ENCODE data around the gene KIT. TPM values are rescaled to one million over a fixed set of nuclear protein-coding genes. Genes with fewer than 3 reads are reported as not detected.
"Not testable (repeated sequence)": the region's sequence is repeated elsewhere in the genome, so short reads cannot be mapped to it uniquely, and the experiment has no call there.

KIT gene
- polyA plus RNA-seq: 10 to 100 TPM in 1 of 4 donors, 1 to 10 TPM in 1, under 1 TPM in 2; 0.22 to 14.7 (median 2.2) TPM
- long read RNA-seq, donor 1, partial matches to known transcripts: 0 of 2 reads
- long read RNA-seq, donor 1, other reads (novel, unspliced or antisense): 0 of 2 reads
- long read RNA-seq, donor 2, partial matches to known transcripts: 0 of 2 reads
- long read RNA-seq, donor 2, other reads (novel, unspliced or antisense): 0 of 2 reads
- long read RNA-seq, donor 3, partial matches to known transcripts: 5 of 9 reads
- long read RNA-seq, donor 3, other reads (novel, unspliced or antisense): 0 of 9 reads
- long read RNA-seq, donor 4: 0 reads
- long read RNA-seq, donor 5, partial matches to known transcripts: 0 of 1 reads
- long read RNA-seq, donor 5, other reads (novel, unspliced or antisense): 0 of 1 reads
- long read RNA-seq, donor 6, partial matches to known transcripts: 0 of 1 reads
- long read RNA-seq, donor 6, other reads (novel, unspliced or antisense): 0 of 1 reads
- long read RNA-seq, donor 7: 0 reads
- long read RNA-seq, donor 8: 0 reads
- long read RNA-seq, donor 9, partial matches to known transcripts: 0 of 1 reads
- long read RNA-seq, donor 9, other reads (novel, unspliced or antisense): 0 of 1 reads
- long read RNA-seq, donor 10, transcript KIT-204 (2 exons, 538 nt): major isoform, 6 of 7 reads
- long read RNA-seq, donor 10, partial matches to known transcripts: 0 of 7 reads
- long read RNA-seq, donor 10, other reads (novel, unspliced or antisense): 0 of 7 reads

DNA sequence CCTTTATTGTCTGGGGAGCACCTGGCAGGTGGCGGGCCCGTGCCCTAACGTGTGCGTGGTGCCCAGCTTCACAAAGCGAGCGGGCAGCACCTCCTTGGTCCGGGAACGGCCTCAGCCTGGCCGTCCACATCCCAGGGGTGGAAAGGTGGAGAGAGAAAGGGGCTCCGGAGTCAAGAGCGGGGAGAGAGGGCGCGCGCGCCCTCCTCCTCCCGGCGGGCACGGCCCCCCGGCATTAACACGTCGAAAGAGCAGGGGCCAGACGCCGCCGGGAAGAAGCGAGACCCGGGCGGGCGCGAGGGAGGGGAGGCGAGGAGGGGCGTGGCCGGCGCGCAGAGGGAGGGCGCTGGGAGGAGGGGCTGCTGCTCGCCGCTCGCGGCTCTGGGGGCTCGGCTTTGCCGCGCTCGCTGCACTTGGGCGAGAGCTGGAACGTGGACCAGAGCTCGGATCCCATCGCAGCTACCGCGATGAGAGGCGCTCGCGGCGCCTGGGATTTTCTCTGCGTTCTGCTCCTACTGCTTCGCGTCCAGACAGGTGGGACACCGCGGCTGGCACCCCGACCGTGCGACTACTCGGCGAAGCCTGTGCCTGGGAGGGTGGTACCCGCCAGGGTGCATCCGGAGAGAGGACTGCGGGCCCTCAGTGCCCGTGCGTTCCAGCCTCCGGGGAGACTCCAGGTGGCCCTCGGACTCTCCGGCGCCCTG lies at the start of gene KIT:
Gene KIT (plus strand): TSS at position 407 of the 701 bp plus-strand sequence. CDS start 58 bp downstream, at position 465.
- WGBS, 3 donors: 1 to 2% (median 1%) methylated on average over 57 to 72 of the region's 72 CpGs

DNA sequence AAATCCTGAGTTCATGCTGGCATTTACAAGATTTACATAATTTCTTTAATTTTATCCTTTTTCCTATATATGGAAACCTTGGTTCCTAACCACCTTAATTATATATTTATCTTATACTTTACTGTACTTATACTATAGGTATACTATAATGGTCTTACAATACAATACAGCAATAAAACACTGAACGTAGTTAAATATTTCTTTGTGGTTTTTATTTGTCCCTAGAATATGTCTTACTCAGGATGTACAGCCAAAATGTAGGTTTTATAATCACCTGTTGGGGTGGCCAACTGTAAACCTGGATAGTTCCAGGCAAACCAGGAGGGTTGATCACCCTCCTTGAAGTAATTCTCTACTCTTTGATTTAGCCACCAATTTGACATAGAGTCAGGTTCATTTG lies 48.4 kb upstream of the KIT start:
- FAIRE-seq: no peak
- no peak overlapping the region for H3K27ac ChIP-seq (ENCODE audit: low read depth in 1 of 3, low read length in 2 of 3)
- no peak for DNase-seq
- H3K27me3 ChIP-seq (ENCODE audit: control insufficient read depth in 3 of 3, insufficient read depth in 3 of 3, low read length in 3 of 3): no peaks in the 10 kb centered on the region
- no peaks in the 10 kb centered on the region for H3K4me1 ChIP-seq (ENCODE audit: control insufficient read depth in 3 of 3, insufficient read depth in 2 of 3, low read depth in 1 of 3, low read length in 2 of 3)
- WGBS, 3 donors: 62 to 83% (median 77%) methylated on average over 1 of the region's 1 CpG
- no peak overlapping the region for H3K4me3 ChIP-seq (ENCODE audit: low read depth in 1 of 3, low read length in 3 of 3)
- no peaks in the 10 kb centered on the region for H3K36me3 ChIP-seq (ENCODE audit: control insufficient read depth in 3 of 3, insufficient read depth in 2 of 3, low read depth in 1 of 3, low read length in 3 of 3)
- peaks cover 0 to 7% of the 10 kb centered on the region in 2 donors for H3K9me3 ChIP-seq (ENCODE audit: control insufficient read depth in 2 of 2, insufficient read depth in 1 of 2, low read depth in 1 of 2, low read length in 1 of 2)

More for the DNA sequence above, at the start of gene KIT:
- Histone ChIP-seq H3K9me3 (ENCODE audit: control insufficient read depth in 2 of 2, insufficient read depth in 1 of 2, low read depth in 1 of 2, low read length in 1 of 2) (no peaks in the 10 kb centered on the region), H3K27ac (ENCODE audit: low read depth in 1 of 3, low read length in 2 of 3) (peak within 1 kb of the TSS in 2 of 3 donors; percentile 1 to 42), H3K4me1 (ENCODE audit: control insufficient read depth in 3 of 3, insufficient read depth in 2 of 3, low read depth in 1 of 3, low read length in 2 of 3) (peaks cover 0 to 13% (median 0%) of the 10 kb centered on the region in 3 donors), H3K27me3 (ENCODE audit: control insufficient read depth in 3 of 3, insufficient read depth in 3 of 3, low read length in 3 of 3) (peaks cover 2 to 66% (median 6%) of the 10 kb centered on the region in 3 donors), H3K36me3 (ENCODE audit: control insufficient read depth in 3 of 3, insufficient read depth in 2 of 3, low read depth in 1 of 3, low read length in 3 of 3) (no peaks in the 10 kb centered on the region), H3K4me3 (ENCODE audit: low read depth in 1 of 3, low read length in 3 of 3) (peak within 1 kb of the TSS; percentile 10 to 45 (median 44))
- FAIRE-seq (no peak), DNase-seq (peak in 1 of 2 donors; percentile 67)

DNA sequence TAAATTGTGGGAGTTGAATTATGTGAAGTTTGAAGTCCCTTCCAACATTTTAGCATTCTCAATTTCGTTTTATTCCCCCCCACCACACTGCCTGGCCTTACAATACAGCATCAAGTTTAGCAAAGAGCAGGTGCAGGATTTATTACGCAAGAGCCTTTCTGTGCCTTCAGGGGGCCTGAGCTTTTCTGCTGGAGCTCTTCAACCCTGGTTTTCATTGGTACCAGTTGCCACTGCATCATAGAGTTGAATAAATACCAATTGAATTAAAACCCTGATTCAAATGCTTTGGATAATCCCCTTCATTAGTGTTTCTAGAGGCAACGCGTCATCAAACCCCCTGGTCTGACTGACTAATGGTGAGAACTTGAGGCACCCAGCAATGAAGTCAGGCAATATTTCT lies 43.6 kb upstream of the KIT start:
- 81 to 84% (median 83%) methylated on average over 4 of the region's 4 CpGs for WGBS, 3 donors
- no peak overlapping the region for H3K4me3 ChIP-seq (ENCODE audit: low read depth in 1 of 3, low read length in 3 of 3)
- no peak for FAIRE-seq
- H3K4me1 ChIP-seq (ENCODE audit: control insufficient read depth in 3 of 3, insufficient read depth in 2 of 3, low read depth in 1 of 3, low read length in 2 of 3): no peaks in the 10 kb centered on the region
- DNase-seq: no peak
- H3K27ac ChIP-seq (ENCODE audit: low read depth in 1 of 3, low read length in 2 of 3): no peak overlapping the region
- H3K27me3 ChIP-seq (ENCODE audit: control insufficient read depth in 3 of 3, insufficient read depth in 3 of 3, low read length in 3 of 3): no peaks in the 10 kb centered on the region
- no peaks in the 10 kb centered on the region for H3K36me3 ChIP-seq (ENCODE audit: control insufficient read depth in 3 of 3, insufficient read depth in 2 of 3, low read depth in 1 of 3, low read length in 3 of 3)
- no peaks in the 10 kb centered on the region for H3K9me3 ChIP-seq (ENCODE audit: control insufficient read depth in 2 of 2, insufficient read depth in 1 of 2, low read depth in 1 of 2, low read length in 1 of 2)

DNA sequence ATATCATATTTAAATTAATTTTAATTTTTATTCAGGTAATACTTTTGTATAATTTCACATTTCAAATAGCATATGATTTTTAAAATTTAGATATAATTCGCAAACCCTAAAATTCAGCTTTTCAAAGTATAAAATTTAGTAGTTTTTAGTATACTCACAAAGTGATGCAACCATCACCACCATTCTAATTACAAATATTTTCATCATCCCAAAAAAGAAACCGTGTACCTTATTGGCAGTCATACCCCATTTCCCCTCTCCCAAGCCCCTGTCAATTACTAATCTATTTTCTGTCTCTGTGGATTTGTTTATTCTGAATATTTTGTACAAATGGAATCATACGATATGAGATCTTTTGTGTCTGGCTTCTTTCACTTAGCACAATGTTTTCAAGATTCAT lies 37.0 kb upstream of the KIT start:
- H3K9me3 ChIP-seq (ENCODE audit: control insufficient read depth in 2 of 2, insufficient read depth in 1 of 2, low read depth in 1 of 2, low read length in 1 of 2): peaks cover 0 to 2% of the 10 kb centered on the region in 2 donors
- 85 to 89% (median 86%) methylated on average over 3 of the region's 3 CpGs for WGBS, 3 donors
- DNase-seq (no peak), FAIRE-seq (no peak)
- H3K4me1 ChIP-seq (ENCODE audit: control insufficient read depth in 3 of 3, insufficient read depth in 2 of 3, low read depth in 1 of 3, low read length in 2 of 3): no peaks in the 10 kb centered on the region
- H3K27me3 ChIP-seq (ENCODE audit: control insufficient read depth in 3 of 3, insufficient read depth in 3 of 3, low read length in 3 of 3): no peaks in the 10 kb centered on the region
- no peak overlapping the region for H3K27ac ChIP-seq (ENCODE audit: low read depth in 1 of 3, low read length in 2 of 3)
- H3K4me3 ChIP-seq (ENCODE audit: low read depth in 1 of 3, low read length in 3 of 3): no peak overlapping the region
- no peaks in the 10 kb centered on the region for H3K36me3 ChIP-seq (ENCODE audit: control insufficient read depth in 3 of 3, insufficient read depth in 2 of 3, low read depth in 1 of 3, low read length in 3 of 3)

DNA sequence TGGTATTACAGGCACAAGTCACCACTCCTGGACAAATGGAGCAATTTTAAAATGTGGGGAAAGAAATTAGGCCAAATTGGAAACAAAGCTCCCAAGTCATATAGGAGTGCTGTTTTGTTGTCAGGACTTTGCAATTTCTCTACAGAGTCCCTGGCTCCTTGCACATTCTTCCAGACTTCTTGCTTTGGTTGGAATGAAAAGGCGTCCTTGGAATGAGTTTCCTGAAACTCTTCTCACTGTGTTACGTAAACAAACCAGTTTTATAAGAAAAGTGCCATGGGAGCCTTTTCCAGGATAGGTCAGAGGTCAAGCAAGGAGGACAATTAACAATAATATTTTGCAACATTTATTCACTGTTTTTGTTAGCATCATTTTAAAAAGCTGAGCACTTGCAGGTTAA lies 32.4 kb upstream of the KIT start:
- no peak for DNase-seq
- H3K4me1 ChIP-seq (ENCODE audit: control insufficient read depth in 3 of 3, insufficient read depth in 2 of 3, low read depth in 1 of 3, low read length in 2 of 3): no peaks in the 10 kb centered on the region
- H3K27ac ChIP-seq (ENCODE audit: low read depth in 1 of 3, low read length in 2 of 3): no peak overlapping the region
- H3K36me3 ChIP-seq (ENCODE audit: control insufficient read depth in 3 of 3, insufficient read depth in 2 of 3, low read depth in 1 of 3, low read length in 3 of 3): no peaks in the 10 kb centered on the region
- H3K4me3 ChIP-seq (ENCODE audit: low read depth in 1 of 3, low read length in 3 of 3): no peak overlapping the region
- 48 to 81% (median 69%) methylated on average over 2 of the region's 2 CpGs for WGBS, 3 donors
- FAIRE-seq: no peak
- H3K9me3 ChIP-seq (ENCODE audit: control insufficient read depth in 2 of 2, insufficient read depth in 1 of 2, low read depth in 1 of 2, low read length in 1 of 2): peaks cover 0 to 2% of the 10 kb centered on the region in 2 donors
- H3K27me3 ChIP-seq (ENCODE audit: control insufficient read depth in 3 of 3, insufficient read depth in 3 of 3, low read length in 3 of 3): peaks cover 0 to 3% (median 3%) of the 10 kb centered on the region in 3 donors

DNA sequence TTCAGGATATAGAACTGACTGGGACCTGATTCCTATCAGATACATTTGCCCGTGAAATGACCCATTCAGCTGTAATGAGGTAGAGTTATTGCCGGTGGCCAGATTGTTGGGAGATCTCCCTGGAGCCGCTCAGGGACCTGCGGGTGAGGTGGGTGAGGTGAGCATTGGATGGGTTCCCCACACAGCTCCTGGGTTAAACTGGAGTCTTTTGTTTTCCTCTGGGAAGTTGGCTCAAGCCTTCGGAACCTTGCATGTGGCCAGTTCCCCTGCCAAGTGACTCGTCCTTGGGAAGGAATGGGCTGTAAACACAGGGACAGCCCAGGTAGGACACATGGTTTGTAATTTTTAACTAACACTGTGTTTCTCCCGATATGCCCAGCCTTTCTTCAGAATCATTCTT lies 31.6 kb upstream of the KIT start:
- 56 to 67% (median 58%) methylated on average over 7 of the region's 7 CpGs for WGBS, 3 donors

DNA sequence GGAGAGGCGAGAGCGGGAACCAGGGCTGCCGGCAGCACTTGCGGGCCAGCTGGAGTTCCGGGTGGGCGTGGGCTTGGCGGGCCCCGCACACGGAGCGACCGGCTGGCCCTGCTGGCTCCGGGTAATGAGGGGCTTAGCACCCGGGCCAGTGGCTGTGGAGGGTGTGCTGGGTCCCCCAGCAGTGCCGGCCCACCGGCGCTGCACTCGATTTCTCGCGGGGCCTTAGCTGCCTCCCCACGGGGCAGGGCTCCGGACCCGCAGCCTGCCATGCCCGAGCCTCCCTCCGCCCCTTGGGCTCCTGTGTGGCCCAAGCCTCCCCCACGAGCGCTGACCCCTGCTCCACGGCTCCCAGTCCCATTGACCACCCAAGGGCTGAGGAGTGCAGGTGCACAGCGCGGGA lies 25.2 kb upstream of the KIT start:
- 95 to 97% (median 97%) methylated on average over 28 to 29 of the region's 29 CpGs for WGBS, 3 donors
- no peak for FAIRE-seq
- H3K27ac ChIP-seq (ENCODE audit: low read depth in 1 of 3, low read length in 2 of 3): no peak overlapping the region
- peaks cover 0 to 6% (median 5%) of the 10 kb centered on the region in 3 donors for H3K27me3 ChIP-seq (ENCODE audit: control insufficient read depth in 3 of 3, insufficient read depth in 3 of 3, low read length in 3 of 3)
- H3K4me1 ChIP-seq (ENCODE audit: control insufficient read depth in 3 of 3, insufficient read depth in 2 of 3, low read depth in 1 of 3, low read length in 2 of 3): no peaks in the 10 kb centered on the region
- H3K36me3 ChIP-seq (ENCODE audit: control insufficient read depth in 3 of 3, insufficient read depth in 2 of 3, low read depth in 1 of 3, low read length in 3 of 3): no peaks in the 10 kb centered on the region
- DNase-seq: no peak
- no peaks in the 10 kb centered on the region for H3K9me3 ChIP-seq (ENCODE audit: control insufficient read depth in 2 of 2, insufficient read depth in 1 of 2, low read depth in 1 of 2, low read length in 1 of 2)
- H3K4me3 ChIP-seq (ENCODE audit: low read depth in 1 of 3, low read length in 3 of 3): no peak overlapping the region

More for the DNA sequence above, 31.6 kb upstream of the KIT start:
- H3K36me3 ChIP-seq (ENCODE audit: control insufficient read depth in 3 of 3, insufficient read depth in 2 of 3, low read depth in 1 of 3, low read length in 3 of 3): no peaks in the 10 kb centered on the region
- H3K4me3 ChIP-seq (ENCODE audit: low read depth in 1 of 3, low read length in 3 of 3): no peak overlapping the region
- peaks cover 0 to 6% (median 5%) of the 10 kb centered on the region in 3 donors for H3K27me3 ChIP-seq (ENCODE audit: control insufficient read depth in 3 of 3, insufficient read depth in 3 of 3, low read length in 3 of 3)
- DNase-seq: no peak
- no peak overlapping the region for H3K27ac ChIP-seq (ENCODE audit: low read depth in 1 of 3, low read length in 2 of 3)
- no peak for FAIRE-seq
- no peaks in the 10 kb centered on the region for H3K4me1 ChIP-seq (ENCODE audit: control insufficient read depth in 3 of 3, insufficient read depth in 2 of 3, low read depth in 1 of 3, low read length in 2 of 3)
- peaks cover 0 to 2% of the 10 kb centered on the region in 2 donors for H3K9me3 ChIP-seq (ENCODE audit: control insufficient read depth in 2 of 2, insufficient read depth in 1 of 2, low read depth in 1 of 2, low read length in 1 of 2)

DNA sequence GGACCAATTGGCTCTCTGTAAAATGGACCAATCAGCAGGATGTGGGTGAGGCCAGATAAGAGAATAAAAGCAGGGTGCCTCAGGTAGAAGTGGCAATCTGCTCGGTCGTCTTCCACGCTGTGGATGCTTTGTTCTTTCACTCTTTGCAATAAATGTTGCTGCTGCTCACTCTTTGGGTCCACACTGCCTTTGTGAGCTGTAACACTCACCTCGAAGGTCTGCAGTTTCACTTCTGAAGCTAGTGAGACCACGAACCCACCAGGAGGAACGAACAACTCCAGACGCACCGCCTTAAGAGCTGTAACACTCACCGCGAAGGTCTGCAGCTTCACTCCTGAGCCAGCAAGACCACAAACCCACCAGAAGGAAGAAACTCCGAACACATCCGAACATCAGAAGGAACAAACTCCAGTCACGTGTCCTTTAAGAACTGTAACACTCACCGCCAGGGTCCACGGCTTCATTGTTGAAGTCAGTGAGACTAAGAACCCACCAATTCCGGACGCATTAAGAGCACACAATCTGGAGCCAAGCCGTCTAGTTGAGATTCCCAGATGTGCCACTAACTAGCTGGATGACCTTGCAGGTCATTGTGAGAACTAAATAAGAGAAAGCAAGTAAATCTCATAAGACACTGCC lies 24.5 kb upstream of the KIT start:
- not testable (repeated sequence) for H3K4me1 ChIP-seq (ENCODE audit: control insufficient read depth in 3 of 3, insufficient read depth in 2 of 3, low read depth in 1 of 3, low read length in 2 of 3); H3K36me3 ChIP-seq (ENCODE audit: control insufficient read depth in 3 of 3, insufficient read depth in 2 of 3, low read depth in 1 of 3, low read length in 3 of 3); H3K27me3 ChIP-seq (ENCODE audit: control insufficient read depth in 3 of 3, insufficient read depth in 3 of 3, low read length in 3 of 3); H3K9me3 ChIP-seq (ENCODE audit: control insufficient read depth in 2 of 2, insufficient read depth in 1 of 2, low read depth in 1 of 2, low read length in 1 of 2); FAIRE-seq; DNase-seq; H3K4me3 ChIP-seq (ENCODE audit: low read depth in 1 of 3, low read length in 3 of 3); H3K27ac ChIP-seq (ENCODE audit: low read depth in 1 of 3, low read length in 2 of 3)
- 82 to 83% (median 83%) methylated on average over 18 of the region's 18 CpGs for WGBS, 3 donors

All from small intestine (tissue), 16 donors.